ENCODE data around the gene ATP11B. TPM values are rescaled to one million over a fixed set of nuclear protein-coding genes. Genes with fewer than 3 reads are reported as not detected.

The ATP11B gene
- total RNA-seq, 1 experiment from 2014 or later: 70.1 TPM

DNA sequence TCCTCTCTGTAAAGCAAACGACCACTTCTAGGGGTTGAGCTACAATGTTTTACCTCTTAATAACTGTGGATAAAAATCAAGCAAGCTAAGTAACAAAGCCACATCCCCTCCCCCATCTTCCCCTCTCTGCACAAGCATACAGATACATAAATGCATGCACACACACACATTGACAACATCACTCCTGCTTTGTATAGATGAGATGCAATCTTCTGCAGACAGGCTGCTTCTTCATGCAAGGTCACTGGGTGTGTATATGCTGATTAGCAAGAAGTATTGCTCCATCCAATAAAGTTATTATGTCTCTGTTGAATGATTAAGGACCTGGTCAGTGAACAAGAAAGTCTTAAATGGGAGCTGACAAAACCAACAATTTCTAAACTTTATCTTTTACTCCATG, 8.8 kb upstream of the ATP11B start:
- no peaks in the 10 kb centered on the region for H3K36me3 ChIP-seq (ENCODE audit: insufficient read depth, low read length, poor library complexity, severe bottlenecking)
- no peak overlapping the region for H3K27ac ChIP-seq (ENCODE audit: low read depth, low read length, poor library complexity, severe bottlenecking)
- H3K27me3 ChIP-seq (replicated peaks; ENCODE audit: insufficient read depth, low read depth, low read length, poor library complexity): no peaks in the 10 kb centered on the region
- BruUV-seq (replicated peaks): no TSS peak
- no peak overlapping the region for H3K4me3 ChIP-seq (ENCODE audit: low read depth, low read length, poor library complexity, severe bottlenecking)
- intact Hi-C loops (cut with micrococcal nuclease; ENCODE audit: unreplicated experiment): no loop called here
- ChIA-PET POLR2A (ENCODE audit: low non-redundant PET) (no interaction called here), CTCF (no interaction called here)
- TF ChIP-seq, protein P1, sequence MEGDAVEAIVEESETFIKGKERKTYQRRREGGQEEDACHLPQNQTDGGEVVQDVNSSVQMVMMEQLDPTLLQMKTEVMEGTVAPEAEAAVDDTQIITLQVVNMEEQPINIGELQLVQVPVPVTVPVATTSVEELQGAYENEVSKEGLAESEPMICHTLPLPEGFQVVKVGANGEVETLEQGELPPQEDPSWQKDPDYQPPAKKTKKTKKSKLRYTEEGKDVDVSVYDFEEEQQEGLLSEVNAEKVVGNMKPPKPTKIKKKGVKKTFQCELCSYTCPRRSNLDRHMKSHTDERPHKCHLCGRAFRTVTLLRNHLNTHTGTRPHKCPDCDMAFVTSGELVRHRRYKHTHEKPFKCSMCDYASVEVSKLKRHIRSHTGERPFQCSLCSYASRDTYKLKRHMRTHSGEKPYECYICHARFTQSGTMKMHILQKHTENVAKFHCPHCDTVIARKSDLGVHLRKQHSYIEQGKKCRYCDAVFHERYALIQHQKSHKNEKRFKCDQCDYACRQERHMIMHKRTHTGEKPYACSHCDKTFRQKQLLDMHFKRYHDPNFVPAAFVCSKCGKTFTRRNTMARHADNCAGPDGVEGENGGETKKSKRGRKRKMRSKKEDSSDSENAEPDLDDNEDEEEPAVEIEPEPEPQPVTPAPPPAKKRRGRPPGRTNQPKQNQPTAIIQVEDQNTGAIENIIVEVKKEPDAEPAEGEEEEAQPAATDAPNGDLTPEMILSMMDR (conservative IDR thresholded peaks at IDR 0.05; ENCODE audit: low read depth, low read length): no peak
- no peak for TF ChIP-seq EZH2 (IDR thresholded peaks at IDR 0.05; ENCODE audit: borderline replicate concordance, low read depth, low read length, poor library complexity, severe bottlenecking)
- H3K4me1 ChIP-seq (ENCODE audit: insufficient read depth, low read length, poor library complexity, severe bottlenecking): no peaks in the 10 kb centered on the region
- no peaks in the 10 kb centered on the region for H3K9me3 ChIP-seq (ENCODE audit: low read depth, low read length, poor library complexity, severe bottlenecking)
- DNase-seq (ENCODE audit: low spot score): no peak

DNA sequence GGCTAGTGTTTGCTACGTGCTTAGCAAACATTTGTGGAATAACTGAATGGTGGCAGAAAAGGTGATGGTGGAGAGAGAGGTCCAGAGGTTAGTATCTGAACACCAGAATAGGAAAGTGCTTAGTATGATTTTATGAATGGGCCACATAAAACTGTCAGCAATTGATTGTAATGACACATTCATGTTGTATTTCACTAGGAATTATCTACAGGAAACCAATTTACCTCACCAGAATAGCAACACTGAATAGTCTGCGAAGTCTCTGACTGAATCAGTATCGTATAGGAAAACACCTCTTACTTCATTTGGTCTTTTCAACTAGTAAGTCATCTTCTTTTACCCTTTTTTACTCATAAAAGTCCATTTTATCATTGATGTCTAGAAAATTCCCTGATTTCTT, 8.2 kb upstream of the ATP11B start:
- Histone ChIP-seq H3K4me3 (ENCODE audit: low read depth, low read length, poor library complexity, severe bottlenecking) (no peak overlapping the region), H3K36me3 (ENCODE audit: insufficient read depth, low read length, poor library complexity, severe bottlenecking) (no peaks in the 10 kb centered on the region), H3K27me3 (replicated peaks; ENCODE audit: insufficient read depth, low read depth, low read length, poor library complexity) (no peaks in the 10 kb centered on the region), H3K9me3 (ENCODE audit: low read depth, low read length, poor library complexity, severe bottlenecking) (no peaks in the 10 kb centered on the region), H3K4me1 (ENCODE audit: insufficient read depth, low read length, poor library complexity, severe bottlenecking) (no peaks in the 10 kb centered on the region), H3K27ac (ENCODE audit: low read depth, low read length, poor library complexity, severe bottlenecking) (no peak overlapping the region)
- ChIA-PET POLR2A (ENCODE audit: low non-redundant PET) (no interaction called here), CTCF (interaction anchor here (0.6 kb wide), 1 partner anchor 1504 kb away, joined by 3 read pairs; no protein-coding TSS in a partner anchor)
- DNase-seq (ENCODE audit: low spot score): no peak
- intact Hi-C loops (cut with micrococcal nuclease; ENCODE audit: unreplicated experiment): no loop called here
- BruUV-seq (replicated peaks): no TSS peak
- TF ChIP-seq, protein P1 (conservative IDR thresholded peaks at IDR 0.05; ENCODE audit: low read depth, low read length): no peak
- no peak for TF ChIP-seq EZH2 (IDR thresholded peaks at IDR 0.05; ENCODE audit: borderline replicate concordance, low read depth, low read length, poor library complexity, severe bottlenecking)

DNA sequence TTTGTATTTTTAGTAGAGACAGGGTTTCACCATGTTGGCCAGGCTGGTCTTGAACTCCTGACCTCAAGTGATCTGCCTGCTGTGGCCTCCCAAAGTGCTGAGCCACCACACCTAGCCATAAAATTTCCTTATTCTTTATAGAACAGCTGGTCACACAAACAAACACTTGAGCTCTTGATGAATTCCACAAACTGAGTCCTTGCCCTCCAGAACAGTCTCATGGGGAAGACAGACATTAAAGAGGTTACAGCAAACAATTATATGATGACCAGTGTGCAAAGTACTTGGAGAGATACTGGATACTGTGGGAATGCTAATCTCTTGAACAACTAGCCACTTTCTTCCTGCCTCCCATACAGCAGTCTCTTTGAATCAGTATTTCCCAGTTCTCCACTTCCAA, 7.5 kb upstream of the ATP11B start:
- Histone ChIP-seq H3K4me3 (ENCODE audit: low read depth, low read length, poor library complexity, severe bottlenecking) (no peak overlapping the region), H3K9me3 (ENCODE audit: low read depth, low read length, poor library complexity, severe bottlenecking) (no peaks in the 10 kb centered on the region), H3K36me3 (ENCODE audit: insufficient read depth, low read length, poor library complexity, severe bottlenecking) (no peaks in the 10 kb centered on the region), H3K27me3 (replicated peaks; ENCODE audit: insufficient read depth, low read depth, low read length, poor library complexity) (no peaks in the 10 kb centered on the region), H3K27ac (ENCODE audit: low read depth, low read length, poor library complexity, severe bottlenecking) (no peak overlapping the region), H3K4me1 (ENCODE audit: insufficient read depth, low read length, poor library complexity, severe bottlenecking) (no peaks in the 10 kb centered on the region)
- TF ChIP-seq, protein P1 (conservative IDR thresholded peaks at IDR 0.05; ENCODE audit: low read depth, low read length): no peak
- TF ChIP-seq EZH2 (IDR thresholded peaks at IDR 0.05; ENCODE audit: borderline replicate concordance, low read depth, low read length, poor library complexity, severe bottlenecking): no peak
- POLR2A ChIA-PET (ENCODE audit: low non-redundant PET): no interaction called here
- no TSS peak for BruUV-seq (replicated peaks)
- DNase-seq (ENCODE audit: low spot score): no peak
- CTCF ChIA-PET: interaction anchor here (0.6 kb wide), 1 partner anchor 1503 kb away, joined by 3 read pairs; no protein-coding TSS in a partner anchor
- intact Hi-C loops (cut with micrococcal nuclease; ENCODE audit: unreplicated experiment): no loop called here

Data from A673 (cell line).